Astrocyte (in vitro differentiated cells and primary cell): ENCODE results near the gene TMEM95. TPM values are rescaled to one million over a fixed set of nuclear protein-coding genes. Genes with fewer than 3 reads are reported as not detected.

Experiments used
- DNase-seq: peaks from one replicate; pipeline ENCODE4 v3.0.0-alpha.2; 2010; ENCODE audit warnings: low read depth
- FAIRE-seq: peaks from 2 replicates; lab custom pipeline; 2011; peaks lifted over from hg19 to GRCh38; lab: Jason Lieb, UNC
- H2AFZ ChIP-seq: 2 replicates; pipeline ENCODE4 v1.6.0; 2012; ENCODE audit warnings: low read depth, low read length, inconsistent platforms
- H3K27ac ChIP-seq: 2 replicates; pipeline ENCODE4 v1.5.1; 2011; ENCODE audit warnings: low read depth, low read length, inconsistent platforms
- H3K27me3 ChIP-seq: 2 replicates; pipeline ENCODE4 v1.6.0; 2011; ENCODE audit warnings: low read length, inconsistent platforms; ENCODE audit not compliant: insufficient read depth
- H3K36me3 ChIP-seq: 2 replicates; pipeline ENCODE4 v1.5.1; 2011; ENCODE audit warnings: low read length, inconsistent platforms; ENCODE audit not compliant: insufficient read depth
- H3K4me1 ChIP-seq: 2 replicates; pipeline ENCODE4 v1.5.1; 2011; ENCODE audit warnings: low read length, inconsistent platforms; ENCODE audit not compliant: insufficient read depth
- H3K4me2 ChIP-seq: 2 replicates; pipeline ENCODE4 v1.6.0; 2012; ENCODE audit warnings: low read length, inconsistent platforms
- H3K4me3 ChIP-seq: 2 replicates; pipeline ENCODE4 v1.5.1; 2011; ENCODE audit warnings: low read depth, mild to moderate bottlenecking, low read length, inconsistent platforms; ENCODE audit not compliant: insufficient read depth
- H3K79me2 ChIP-seq: 2 replicates; pipeline ENCODE4 v1.6.0; 2012; ENCODE audit warnings: mild to moderate bottlenecking, low read length, inconsistent platforms; ENCODE audit not compliant: insufficient read depth
- H3K9ac ChIP-seq: 2 replicates; pipeline ENCODE4 v1.6.0; 2012; ENCODE audit warnings: mild to moderate bottlenecking, low read length, inconsistent platforms
- H3K9me3 ChIP-seq: 2 replicates; pipeline ENCODE4 v1.5.1; 2012; ENCODE audit warnings: low read depth, mild to moderate bottlenecking, low read length, inconsistent platforms; ENCODE audit not compliant: insufficient read depth
- H4K20me1 ChIP-seq: 2 replicates; pipeline ENCODE4 v1.6.0; 2012; ENCODE audit warnings: low read length, inconsistent platforms; ENCODE audit not compliant: insufficient read depth
- H3K27ac Mint-ChIP-seq: one replicate; pipeline ENCODE4 v1.8.0; 2021; ENCODE audit warnings: mild to moderate bottlenecking, mixed read lengths; ENCODE audit not compliant: unreplicated experiment
- H3K27me3 Mint-ChIP-seq: one replicate; pipeline ENCODE4 v1.8.0; 2021; ENCODE audit warnings: low read depth, mixed read lengths; ENCODE audit not compliant: unreplicated experiment
- H3K36me3 Mint-ChIP-seq: one replicate; pipeline ENCODE4 v1.8.0; 2021; ENCODE audit warnings: low read depth, mixed read lengths; ENCODE audit not compliant: unreplicated experiment
- H3K4me1 Mint-ChIP-seq: one replicate; pipeline ENCODE4 v1.8.0; 2021; ENCODE audit warnings: low read depth, mixed read lengths; ENCODE audit not compliant: unreplicated experiment
- H3K4me3 Mint-ChIP-seq: one replicate; pipeline ENCODE4 v1.8.0; 2021; ENCODE audit warnings: mild to moderate bottlenecking, moderate library complexity, mixed read lengths; ENCODE audit not compliant: unreplicated experiment
- H3K9me3 Mint-ChIP-seq: one replicate; pipeline ENCODE4 v1.8.0; 2021; ENCODE audit warnings: mild to moderate bottlenecking, mixed read lengths; ENCODE audit not compliant: unreplicated experiment
- CTCF ChIP-seq: IDR thresholded peaks from 2 replicates; pipeline ENCODE4 v1.5.1; 2011; ENCODE audit warnings: low read depth, mild to moderate bottlenecking, inconsistent platforms, low read length, moderate library complexity; ENCODE audit not compliant: insufficient read depth
- EZH2 ChIP-seq: IDR thresholded peaks from 2 replicates; pipeline ENCODE4 v1.6.1; 2012; ENCODE audit warnings: mild to moderate bottlenecking, low read length, inconsistent platforms; ENCODE audit not compliant: insufficient read depth
- total RNA-seq: library from RNA; stranded (reverse); gene quantifications from 2 replicates; pipeline ENCODE4 v1.2.1, GENCODE V29; 2021

The TMEM95 gene
- total RNA-seq, 1 donor from 2014 or later = 0.30 TPM

DNA sequence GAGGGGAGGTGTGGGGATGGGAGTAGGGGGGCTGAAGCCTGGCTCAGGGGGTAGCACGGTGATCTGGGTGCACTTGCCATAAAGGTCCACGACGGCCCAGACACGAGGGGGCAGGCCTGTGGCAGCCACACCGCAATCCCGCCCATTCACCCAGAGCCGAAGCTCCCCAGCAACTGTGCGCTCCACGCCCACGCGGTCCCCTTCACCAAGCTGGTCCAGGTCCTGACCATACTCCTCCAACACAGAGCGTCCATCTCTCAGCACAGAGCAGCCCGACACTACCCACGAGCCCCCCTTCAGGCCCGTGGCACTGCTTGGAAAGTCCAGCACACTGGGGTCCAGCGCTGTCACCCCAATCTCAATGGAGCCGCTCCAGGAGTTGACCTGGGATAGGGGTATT is 27.5 kb upstream of the TMEM95 start:
- no peak overlapping the region for H3K27ac ChIP-seq
- peaks cover 11% of the 10 kb centered on the region for H4K20me1 ChIP-seq
- Mint-ChIP-seq H3K4me3 (no peak overlapping the region), H3K4me1 (peaks cover 10% of the 10 kb centered on the region), H3K27me3 (no peaks in the 10 kb centered on the region), H3K27ac (no peak overlapping the region), H3K36me3 (peaks cover 10% of the 10 kb centered on the region), H3K9me3 (no peaks in the 10 kb centered on the region)
- peak overlapping the region; percentile 98 for H3K4me2 ChIP-seq
- H3K27me3 ChIP-seq = no peaks in the 10 kb centered on the region
- no peak for FAIRE-seq
- TF ChIP-seq EZH2 = no peak
- TF ChIP-seq CTCF = no peak
- no peaks in the 10 kb centered on the region for H3K9me3 ChIP-seq
- DNase-seq = no peak
- H3K9ac ChIP-seq = no peak overlapping the region
- H3K4me3 ChIP-seq = no peak overlapping the region
- H3K4me1 ChIP-seq = peaks cover 8% of the 10 kb centered on the region
- peaks cover 29% of the 10 kb centered on the region for H3K79me2 ChIP-seq
- no peak overlapping the region for H2AFZ ChIP-seq
- peaks cover 10% of the 10 kb centered on the region for H3K36me3 ChIP-seq

GRCh38 chr17:7328009-7328408 is 26.9 kb upstream of the TMEM95 start:
- DNase-seq (no peak), FAIRE-seq (no peak)
- no peaks in the 10 kb centered on the region for H3K9me3 ChIP-seq
- Mint-ChIP-seq H3K9me3 (no peaks in the 10 kb centered on the region), H3K36me3 (peaks cover 9% of the 10 kb centered on the region), H3K4me1 (peaks cover 10% of the 10 kb centered on the region), H3K4me3 (peak overlapping the region; percentile 95), H3K27me3 (no peaks in the 10 kb centered on the region), H3K27ac (no peak overlapping the region)
- H3K4me3 ChIP-seq = no peak overlapping the region
- H3K27ac ChIP-seq = no peak overlapping the region
- H3K36me3 ChIP-seq = peaks cover 10% of the 10 kb centered on the region
- H4K20me1 ChIP-seq = peaks cover 11% of the 10 kb centered on the region
- TF ChIP-seq CTCF = no peak
- no peak for TF ChIP-seq EZH2
- peaks cover 29% of the 10 kb centered on the region for H3K79me2 ChIP-seq
- peak overlapping the region; percentile 98 for H3K4me2 ChIP-seq
- H3K4me1 ChIP-seq = peaks cover 8% of the 10 kb centered on the region
- no peaks in the 10 kb centered on the region for H3K27me3 ChIP-seq
- no peak overlapping the region for H2AFZ ChIP-seq
- peak overlapping the region; percentile 88 for H3K9ac ChIP-seq

DNA sequence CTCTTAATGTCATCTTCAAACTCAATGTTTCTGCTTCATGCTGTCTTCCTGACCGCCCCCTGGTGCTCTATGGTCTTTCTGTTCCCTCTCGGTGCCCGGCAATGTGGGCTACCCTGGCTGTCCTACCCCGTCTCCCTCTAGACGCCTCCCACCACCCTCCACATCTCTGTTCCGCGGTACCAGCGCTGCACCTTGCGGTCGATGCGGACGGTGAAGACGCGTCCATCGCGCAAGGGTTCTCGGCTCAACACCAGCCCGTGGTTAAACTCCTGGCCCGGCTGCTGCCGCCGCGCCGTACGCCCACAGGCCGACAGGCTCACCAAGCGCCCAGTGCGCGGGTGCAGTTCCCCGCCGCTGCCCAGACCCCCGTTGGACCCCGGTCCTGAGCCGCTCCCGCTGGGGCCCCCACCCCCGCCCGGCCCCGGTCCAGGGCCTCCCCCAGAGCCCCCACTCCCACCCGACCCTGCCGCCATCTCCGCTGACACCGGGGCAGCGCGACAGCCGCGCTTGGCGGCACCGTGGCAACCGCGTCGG is 26.0 kb upstream of the TMEM95 start, which contains the start of gene NEURL4:
Gene NEURL4 (minus strand): TSS at position 496 of the 534 bp plus-strand sequence. CDS start 23 bp downstream, at position 473.
- Histone ChIP-seq H3K4me1 (peaks cover 8% of the 10 kb centered on the region), H2AFZ (peak within 1 kb of the TSS; percentile 97), H3K36me3 (peaks cover 2% of the 10 kb centered on the region), H3K9me3 (no peaks in the 10 kb centered on the region), H3K4me2 (peak within 1 kb of the TSS; percentile 98), H3K27ac (peak within 1 kb of the TSS; percentile 79), H3K79me2 (peaks cover 29% of the 10 kb centered on the region), H3K9ac (peak within 1 kb of the TSS; percentile 88), H4K20me1 (peaks cover 9% of the 10 kb centered on the region), H3K27me3 (no peaks in the 10 kb centered on the region), H3K4me3 (peak within 1 kb of the TSS; percentile 97)
- no peak for DNase-seq
- Mint-ChIP-seq H3K4me3 (peak within 1 kb of the TSS; percentile 95), H3K36me3 (peaks cover 6% of the 10 kb centered on the region), H3K27me3 (no peaks in the 10 kb centered on the region), H3K4me1 (peaks cover 10% of the 10 kb centered on the region), H3K9me3 (no peaks in the 10 kb centered on the region), H3K27ac (peak within 1 kb of the TSS; percentile 96)
- TF ChIP-seq CTCF (no peak), EZH2 (no peak)
- no peak for FAIRE-seq
